GM21447 (cell line): ENCODE measurements around the gene TLK2.
"Not testable (repeated sequence)": the region's sequence is repeated elsewhere in the genome, so short reads cannot be mapped to it uniquely, and the experiment has no call there.

Experiments
- ATAC-seq: cut with Tn5 transposase; IDR thresholded peaks from one replicate; pipeline ENCODE4 v1.9.1; 2021; ENCODE audit not compliant: unreplicated experiment

Gene TLK2

GRCh38 chr17:62478424-62478879, at the start of gene TLK2:
TLK2 (plus strand) TSS chr17:62478825; CDS start chr17:62481126, 2,301 bp downstream.
- peak; percentile 66 for ATAC-seq

GRCh38 chr17:62435251-62435650, 43.4 kb upstream of the TLK2 start:
- not testable (repeated sequence) for ATAC-seq

- ATAC-seq = not testable (repeated sequence)
Measured at GRCh38 chr17:62441181-62441580, 37.4 kb upstream of the TLK2 start.

GRCh38 chr17:62444063-62444462, 34.6 kb upstream of the TLK2 start:
- ATAC-seq = no peak

- not testable (repeated sequence) for ATAC-seq
Measured at GRCh38 chr17:62445791-62446190, 32.8 kb upstream of the TLK2 start.

GRCh38 chr17:62452195-62452594, 26.4 kb upstream of the TLK2 start:
- not testable (repeated sequence) for ATAC-seq

- not testable (repeated sequence) for ATAC-seq
Measured at GRCh38 chr17:62453041-62453440, 25.6 kb upstream of the TLK2 start.

GRCh38 chr17:62453656-62454055, 25.0 kb upstream of the TLK2 start:
- not testable (repeated sequence) for ATAC-seq

GRCh38 chr17:62454111-62454510, 24.5 kb upstream of the TLK2 start:
- peak; percentile 68 for ATAC-seq

GRCh38 chr17:62456016-62456415, 22.6 kb upstream of the TLK2 start:
- ATAC-seq = no peak

GRCh38 chr17:62458483-62458882, 20.1 kb upstream of the TLK2 start:
- ATAC-seq = not testable (repeated sequence)

GRCh38 chr17:62464422-62464821, 14.2 kb upstream of the TLK2 start:
- not testable (repeated sequence) for ATAC-seq

- not testable (repeated sequence) for ATAC-seq
Measured at GRCh38 chr17:62465271-62465670, 13.4 kb upstream of the TLK2 start.

- ATAC-seq = not testable (repeated sequence)
Measured at GRCh38 chr17:62470666-62471379, 7.8 kb upstream of the TLK2 start.

GRCh38 chr17:62471380-62471880, 7.2 kb upstream of the TLK2 start:
- ATAC-seq = not testable (repeated sequence)

GRCh38 chr17:62473030-62473982, 5.3 kb upstream of the TLK2 start:
- ATAC-seq = not testable (repeated sequence)

GRCh38 chr17:62477111-62477510, 1.5 kb upstream of the TLK2 start:
- not testable (repeated sequence) for ATAC-seq

- ATAC-seq = peak; percentile 23
Measured at GRCh38 chr17:62477718-62478408, 762 bp upstream of the TLK2 start.

- ATAC-seq = peak; percentile 26
Measured at GRCh38 chr17:62478880-62479638, 434 bp downstream of the TLK2 start.

- ATAC-seq = not testable (repeated sequence)
Measured at GRCh38 chr17:62479639-62480258, 1.1 kb downstream of the TLK2 start.
